SK-N-MC (cell line): ENCODE data around the gene SLC23A1.

Experiments
- EZH2 ChIP-seq: fragments of 200-600 bp; sonication (generic); IDR thresholded peaks from one replicate; pipeline ENCODE4 v1.6.1; 2017; ENCODE audit warnings: antibody characterized with exemption
- POLR2AphosphoS5 ChIP-seq: IDR thresholded peaks from 2 replicates; pipeline ENCODE4 v1.6.1; 2012; ENCODE audit warnings: mild to moderate bottlenecking, low read depth, low read length, borderline replicate concordance

GRCh38 chr5:139369181-139369580 is 13.9 kb downstream of the SLC23A1 start:
- no peak for TF ChIP-seq EZH2
- TF ChIP-seq POLR2AphosphoS5 = no peak
